GM12891 (cell line): ENCODE data around the gene WDCP.

Source experiments
- POLR2A ChIP-seq: IDR thresholded peaks from 2 replicates; pipeline ENCODE4 v1.6.1; 2011; ENCODE audit warnings: low read depth, low read length, control low read depth
- SPI1 ChIP-seq: IDR thresholded peaks from 2 replicates; pipeline ENCODE4 v1.6.1; 2011; ENCODE audit warnings: low read depth, low read length, control low read depth
- TAF1 ChIP-seq: IDR thresholded peaks from 2 replicates; pipeline ENCODE4 v1.6.1; 2011; ENCODE audit warnings: low read depth, low read length, control low read depth

DNA sequence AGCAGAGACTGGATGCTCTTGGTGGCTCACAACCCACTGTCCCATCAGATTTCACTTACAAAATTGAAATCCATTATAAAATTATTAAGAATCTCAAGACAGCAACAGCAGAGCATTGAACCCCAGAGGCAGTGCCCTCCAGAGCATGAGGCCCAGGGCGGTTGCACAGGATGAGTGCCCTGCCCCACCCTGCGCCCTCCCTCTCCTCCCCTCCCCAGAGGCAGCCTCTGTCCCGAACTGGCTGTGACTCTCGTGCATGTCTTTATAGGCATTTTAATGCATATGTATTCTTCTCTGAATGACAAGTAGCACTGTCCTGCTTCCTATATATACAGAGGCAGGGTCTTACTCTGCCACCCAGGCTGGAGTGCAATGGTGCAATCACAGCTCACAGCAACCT lies 26.9 kb downstream of the WDCP start:
- TF ChIP-seq SPI1 (no peak), POLR2A (no peak), TAF1 (no peak)
